ENCODE results near the gene CNPPD1.
"Not testable (repeated sequence)": the region's sequence is repeated elsewhere in the genome, so short reads cannot be mapped to it uniquely, and the experiment has no call there.

Gene CNPPD1

GRCh38 chr2:219209236-219210195 is 32.8 kb upstream of the CNPPD1 start:
- in situ Hi-C loops (cut with MboI; ENCODE audit: low sequenced_read_pairs) = no loop called here

- in situ Hi-C loops (cut with MboI; ENCODE audit: low sequenced_read_pairs) = no loop called here
Measured at GRCh38 chr2:219207884-219208740, 31.4 kb upstream of the CNPPD1 start.

GRCh38 chr2:219207134-219207883 is 30.6 kb upstream of the CNPPD1 start:
- in situ Hi-C loops (cut with MboI; ENCODE audit: low sequenced_read_pairs) = no loop called here

- in situ Hi-C loops (cut with MboI; ENCODE audit: low sequenced_read_pairs) = no loop called here
Measured at GRCh38 chr2:219206328-219207133, 29.8 kb upstream of the CNPPD1 start, which contains the start of gene ZFAND2B. TSS of gene ZFAND2B (plus strand) at chr2:219206782. CDS start at chr2:219206988, 206 bp downstream.

GRCh38 chr2:219205981-219206327 is 29.2 kb upstream of the CNPPD1 start:
- in situ Hi-C loops (cut with MboI; ENCODE audit: low sequenced_read_pairs) = no loop called here

GRCh38 chr2:219205165-219205538 is 28.4 kb upstream of the CNPPD1 start:
- in situ Hi-C loops (cut with MboI; ENCODE audit: low sequenced_read_pairs) = no loop called here

GRCh38 chr2:219204425-219205164 is 27.9 kb upstream of the CNPPD1 start:
- in situ Hi-C loops (cut with MboI; ENCODE audit: low sequenced_read_pairs) = no loop called here

GRCh38 chr2:219201331-219201730 is 24.6 kb upstream of the CNPPD1 start:
- in situ Hi-C loops (cut with MboI; ENCODE audit: low sequenced_read_pairs) = not testable (repeated sequence)

- in situ Hi-C loops (cut with MboI; ENCODE audit: low sequenced_read_pairs) = not testable (repeated sequence)
Measured at GRCh38 chr2:219200502-219201326, 24.0 kb upstream of the CNPPD1 start.

GRCh38 chr2:219199470-219200211 is 22.9 kb upstream of the CNPPD1 start:
- in situ Hi-C loops (cut with MboI; ENCODE audit: low sequenced_read_pairs) = no loop called here

GRCh38 chr2:219198974-219199373 is 22.2 kb upstream of the CNPPD1 start:
- in situ Hi-C loops (cut with MboI; ENCODE audit: low sequenced_read_pairs) = no loop called here

- in situ Hi-C loops (cut with MboI; ENCODE audit: low sequenced_read_pairs) = no loop called here
Measured at GRCh38 chr2:219197388-219197787, 20.7 kb upstream of the CNPPD1 start.

- in situ Hi-C loops (cut with MboI; ENCODE audit: low sequenced_read_pairs) = no loop called here
Measured at GRCh38 chr2:219186754-219187456, 10.2 kb upstream of the CNPPD1 start.

GRCh38 chr2:219184121-219184520 is 7.4 kb upstream of the CNPPD1 start:
- in situ Hi-C loops (cut with MboI; ENCODE audit: low sequenced_read_pairs) = no loop called here

GRCh38 chr2:219183151-219183772 is 6.5 kb upstream of the CNPPD1 start:
- in situ Hi-C loops (cut with MboI; ENCODE audit: low sequenced_read_pairs) = no loop called here

- in situ Hi-C loops (cut with MboI; ENCODE audit: low sequenced_read_pairs) = no loop called here
Measured at GRCh38 chr2:219182331-219183150, 5.8 kb upstream of the CNPPD1 start.
